Measurements from ENCODE around the gene NANOG.

DNA sequence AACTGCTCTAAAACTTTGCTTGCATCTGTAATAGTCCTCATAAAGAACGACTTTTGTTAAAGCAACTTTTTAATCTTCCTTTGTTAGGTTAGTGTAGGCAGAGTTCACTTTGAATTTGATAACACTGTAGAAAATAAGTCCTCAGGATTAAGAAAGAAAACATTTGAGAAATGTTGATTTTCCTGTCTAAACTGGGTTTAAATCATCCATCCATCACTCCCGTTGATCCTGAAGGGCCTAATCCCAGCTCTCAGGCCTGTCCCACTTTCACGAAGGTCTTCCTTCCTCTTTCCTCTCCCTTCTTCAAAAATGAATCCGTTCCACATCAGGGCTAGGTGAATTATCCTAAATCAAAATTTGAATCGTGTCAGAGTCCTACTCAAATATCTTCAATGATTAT is 46.6 kb downstream of the NANOG start:
- TF ChIP-seq, protein P1, sequence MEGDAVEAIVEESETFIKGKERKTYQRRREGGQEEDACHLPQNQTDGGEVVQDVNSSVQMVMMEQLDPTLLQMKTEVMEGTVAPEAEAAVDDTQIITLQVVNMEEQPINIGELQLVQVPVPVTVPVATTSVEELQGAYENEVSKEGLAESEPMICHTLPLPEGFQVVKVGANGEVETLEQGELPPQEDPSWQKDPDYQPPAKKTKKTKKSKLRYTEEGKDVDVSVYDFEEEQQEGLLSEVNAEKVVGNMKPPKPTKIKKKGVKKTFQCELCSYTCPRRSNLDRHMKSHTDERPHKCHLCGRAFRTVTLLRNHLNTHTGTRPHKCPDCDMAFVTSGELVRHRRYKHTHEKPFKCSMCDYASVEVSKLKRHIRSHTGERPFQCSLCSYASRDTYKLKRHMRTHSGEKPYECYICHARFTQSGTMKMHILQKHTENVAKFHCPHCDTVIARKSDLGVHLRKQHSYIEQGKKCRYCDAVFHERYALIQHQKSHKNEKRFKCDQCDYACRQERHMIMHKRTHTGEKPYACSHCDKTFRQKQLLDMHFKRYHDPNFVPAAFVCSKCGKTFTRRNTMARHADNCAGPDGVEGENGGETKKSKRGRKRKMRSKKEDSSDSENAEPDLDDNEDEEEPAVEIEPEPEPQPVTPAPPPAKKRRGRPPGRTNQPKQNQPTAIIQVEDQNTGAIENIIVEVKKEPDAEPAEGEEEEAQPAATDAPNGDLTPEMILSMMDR (IDR thresholded peaks at IDR 0.05; ENCODE audit: low read length), result no peak
- no peak for TF ChIP-seq EZH2 (IDR thresholded peaks at IDR 0.05; ENCODE audit: borderline replicate concordance, low read length)

All from OCI-LY1 (cell line).